ENCODE data around the gene COMMD1.

Gene COMMD1

GRCh38 chr2:61984682-61985081 lies 79.2 kb downstream of the COMMD1 start:
- no peak for TF ChIP-seq CTCF (IDR thresholded peaks at IDR 0.05; ENCODE audit: low read depth, low read length, missing control alignments)
- DNase-seq (ENCODE audit: low read depth), result no peak
- no peak overlapping the region for H3K4me3 ChIP-seq (ENCODE audit: low read depth, low read length)

- no peak for DNase-seq (ENCODE audit: low read depth)
- no peak overlapping the region for H3K4me3 ChIP-seq (ENCODE audit: low read depth, low read length)
- no peak for TF ChIP-seq CTCF (IDR thresholded peaks at IDR 0.05; ENCODE audit: low read depth, low read length, missing control alignments)
Observed at GRCh38 chr2:61988462-61989366, 83.2 kb downstream of the COMMD1 start.

- DNase-seq (ENCODE audit: low read depth), result peak; percentile 43
- TF ChIP-seq CTCF (IDR thresholded peaks at IDR 0.05; ENCODE audit: low read depth, low read length, missing control alignments), result peak; percentile 72
- H3K4me3 ChIP-seq (ENCODE audit: low read depth, low read length), result no peak overlapping the region
Observed at GRCh38 chr2:61993422-61994024, 88.0 kb downstream of the COMMD1 start.

- no peak for TF ChIP-seq CTCF (IDR thresholded peaks at IDR 0.05; ENCODE audit: low read depth, low read length, missing control alignments)
- DNase-seq (ENCODE audit: low read depth), result no peak
- no peak overlapping the region for H3K4me3 ChIP-seq (ENCODE audit: low read depth, low read length)
Observed at GRCh38 chr2:61994531-61994930, 89.1 kb downstream of the COMMD1 start.

GRCh38 chr2:61995065-61995464 lies 89.6 kb downstream of the COMMD1 start:
- DNase-seq (ENCODE audit: low read depth), result no peak
- no peak overlapping the region for H3K4me3 ChIP-seq (ENCODE audit: low read depth, low read length)
- no peak for TF ChIP-seq CTCF (IDR thresholded peaks at IDR 0.05; ENCODE audit: low read depth, low read length, missing control alignments)

- no peak for TF ChIP-seq CTCF (IDR thresholded peaks at IDR 0.05; ENCODE audit: low read depth, low read length, missing control alignments)
- no peak overlapping the region for H3K4me3 ChIP-seq (ENCODE audit: low read depth, low read length)
- peak; percentile 61 for DNase-seq (ENCODE audit: low read depth)
Observed at GRCh38 chr2:61995515-61995914, 90.0 kb downstream of the COMMD1 start.

Data from GM12864 (cell line).